IMR-90 (cell line): ENCODE data around the gene SLFN12. TPM values are rescaled to one million over a fixed set of nuclear protein-coding genes. Genes with fewer than 3 reads are reported as not detected.
"Not testable (repeated sequence)": the region's sequence is repeated elsewhere in the genome, so short reads cannot be mapped to it uniquely, and the experiment has no call there.

Source experiments
- ATAC-seq: fragments of 200-7000 bp; cut with Tn5 transposase; 2 replicates; pipeline ENCODE4 v1.9.1; 2020; ENCODE audit warnings: low read depth, mild to moderate bottlenecking, moderate library complexity
- BruUV-seq: library from RNA; stranded (reverse); fragments of 400-500 nt; replicated peaks from 2 replicates; lab custom pipeline; 2021; lab: Mats Ljungman, UMichigan
- CTCF ChIA-PET: fragments of 300-600 bp; formaldehyde crosslinking; extraction: SDS; loops from one replicate; lab custom pipeline; 2021; ENCODE audit warnings: antibody characterized with exemption; lab: Yijun Ruan, JAX
- POLR2A ChIA-PET: fragments of 300-600 bp; sonication (Branson Sonifier 250); formaldehyde crosslinking; loops from one replicate; lab custom pipeline; 2022; ENCODE audit warnings: antibody characterized with exemption; ENCODE audit not compliant: unreplicated experiment; lab: Charles Lee
- DNase-seq: peaks from one replicate; pipeline ENCODE4 v3.0.0; 2013
- H2AFZ ChIP-seq: replicated peaks from 2 replicates; pipeline ENCODE3; 2013; ENCODE audit warnings: low read length, mild to moderate bottlenecking; ENCODE audit not compliant: poor library complexity
- H2AK5ac ChIP-seq: 2 replicates; pipeline ENCODE4 v1.6.1; 2013; ENCODE audit warnings: low read depth, low read length, inconsistent platforms
- H2AK9ac ChIP-seq: replicated peaks from 2 replicates; pipeline ENCODE3; 2013; ENCODE audit warnings: mild to moderate bottlenecking, low read depth, low read length, moderate library complexity; ENCODE audit not compliant: poor library complexity
- H2BK120ac ChIP-seq: 2 replicates; pipeline ENCODE4 v1.6.1; 2013; ENCODE audit warnings: low read depth, low read length, inconsistent platforms
- H2BK15ac ChIP-seq: 3 replicates; pipeline ENCODE4 v1.6.1; 2013; ENCODE audit warnings: low read depth, low read length, inconsistent platforms
- H2BK20ac ChIP-seq: 2 replicates; pipeline ENCODE4 v1.6.1; 2013; ENCODE audit warnings: low read depth, mild to moderate bottlenecking, inconsistent platforms, low read length, moderate library complexity
- H2BK5ac ChIP-seq: 2 replicates; pipeline ENCODE4 v1.6.1; 2013; ENCODE audit warnings: mild to moderate bottlenecking, low read depth, low read length, inconsistent platforms; ENCODE audit not compliant: poor library complexity, severe bottlenecking
- H3K14ac ChIP-seq: replicated peaks from 2 replicates; pipeline ENCODE4 v1.6.1; 2013; ENCODE audit warnings: low read depth, low read length, inconsistent platforms
- H3K18ac ChIP-seq: 2 replicates; pipeline ENCODE4 v1.6.1; 2013; ENCODE audit warnings: low read depth, low read length, control low read depth
- H3K23ac ChIP-seq: 2 replicates; pipeline ENCODE4 v1.6.1; 2013; ENCODE audit warnings: low read depth, low read length, inconsistent platforms
- H3K27ac ChIP-seq: 2 replicates; pipeline ENCODE4 v1.5.1; 2013; ENCODE audit warnings: mild to moderate bottlenecking, control low read depth, low read length; ENCODE audit not compliant: insufficient read depth
- H3K27me3 ChIP-seq: 2 replicates; pipeline ENCODE4 v1.6.1; 2013; ENCODE audit warnings: low read length; ENCODE audit not compliant: control insufficient read depth, insufficient read depth
- H3K36me3 ChIP-seq: 2 replicates; pipeline ENCODE4 v1.6.1; 2013; ENCODE audit warnings: low read length, mixed read lengths; ENCODE audit not compliant: control insufficient read depth, insufficient read depth
- H3K4ac ChIP-seq: 2 replicates; pipeline ENCODE4 v1.6.1; 2013; ENCODE audit warnings: low read depth, low read length, inconsistent platforms
- H3K4me1 ChIP-seq: 2 replicates; pipeline ENCODE4 v1.6.1; 2013; ENCODE audit warnings: low read length, mixed read lengths; ENCODE audit not compliant: control insufficient read depth, insufficient read depth
- H3K4me2 ChIP-seq: 2 replicates; pipeline ENCODE4 v1.6.1; 2013; ENCODE audit warnings: low read depth, mild to moderate bottlenecking, control low read depth, low read length, moderate library complexity
- H3K4me3 ChIP-seq: 2 replicates; pipeline ENCODE4 v1.5.1; 2013; ENCODE audit warnings: low read depth, mild to moderate bottlenecking, control low read depth, low read length, moderate library complexity; ENCODE audit not compliant: insufficient read depth
- H3K56ac ChIP-seq: 2 replicates; pipeline ENCODE4 v1.6.1; 2013; ENCODE audit warnings: low read length, inconsistent platforms; ENCODE audit not compliant: insufficient read depth; ENCODE audit errors: extremely low read depth
- H3K79me1 ChIP-seq, 2 experiments: 2 replicates each; pipeline ENCODE4 v1.6.1; 2013; ENCODE audit warnings: low read length in 2 of 2, inconsistent platforms in 1 of 2, low read depth in 1 of 2
- H3K9ac ChIP-seq: 2 replicates; pipeline ENCODE4 v1.6.1; 2013; ENCODE audit warnings: low read depth, low read length, control low read depth
- H3K9me1 ChIP-seq: 2 replicates; pipeline ENCODE4 v1.6.1; 2013; ENCODE audit warnings: low read length, inconsistent platforms; ENCODE audit not compliant: insufficient read depth
- H3K9me3 ChIP-seq: 2 replicates; pipeline ENCODE4 v1.6.1; 2013; ENCODE audit warnings: low read length; ENCODE audit not compliant: control insufficient read depth, insufficient read depth
- H4K20me1 ChIP-seq: 2 replicates; pipeline ENCODE4 v1.6.1; 2013; ENCODE audit warnings: low read length, inconsistent platforms; ENCODE audit not compliant: insufficient read depth
- H4K5ac ChIP-seq: 2 replicates; pipeline ENCODE4 v1.6.1; 2013; ENCODE audit warnings: mild to moderate bottlenecking, low read depth, low read length, control low read depth
- H4K8ac ChIP-seq, 2 experiments: 2 replicates each; pipeline ENCODE4 v1.6.1; 2013; ENCODE audit warnings: low read depth in 2 of 2, low read length in 2 of 2, control low read depth in 1 of 2, inconsistent platforms in 1 of 2
- H4K91ac ChIP-seq: 2 replicates; pipeline ENCODE4 v1.6.1; 2013; ENCODE audit warnings: low read depth, low read length, inconsistent platforms; ENCODE audit not compliant: insufficient read depth
- MAFK ChIP-seq: IDR thresholded peaks from 2 replicates; pipeline ENCODE4 v1.6.1; 2012; ENCODE audit warnings: low read depth, low read length, improper control_type of control experiment
- WGBS, 2 experiments: methylation state at CpG; one replicate each; pipeline versions ENCODE4 v1.1.5 to v1.1.7; 2013; ENCODE audit warnings: missing lambda C conversion rate in 2 of 2; ENCODE audit not compliant: insufficient read length in 1 of 2; ENCODE audit errors: extremely low coverage in 2 of 2; 5-methylcytosine and 5-hydroxymethylcytosine counted together
- dilution Hi-C: fragments of 300-500 bp; cut with HindIII; formaldehyde crosslinking; loops from one replicate; pipeline ENCODE4 v1.14.3; 2018; ENCODE audit warnings: low sequenced_read_pairs; ENCODE audit not compliant: unreplicated experiment
- in situ Hi-C: fragments of 300-500 bp; cut with MboI; formaldehyde crosslinking; loops from 3 replicates; pipeline ENCODE4 v1.14.3; 2019; ENCODE audit warnings: low sequenced_read_pairs, inconsistent platforms, mixed read lengths
- intact Hi-C: fragments of 100-400 bp; cut with micrococcal nuclease; formaldehyde crosslinking; loops from 2 replicates; pipeline ENCODE4 v1.10.0; 2022
- polyA plus RNA-seq, 3 experiments: library from polyadenylated mRNA; depleted of rRNA; stranded (reverse); fragments of >200 nt; gene quantifications; 2 replicates each; pipeline ENCODE4 v1.2.3, GENCODE V29; 2012; ENCODE audit warnings: low replicate concordance in 1 of 3
- total RNA-seq: library from RNA; depleted of rRNA; stranded (reverse); fragments of >200 nt; gene quantifications from 2 replicates; pipeline ENCODE4 v1.2.3, GENCODE V29; 2012

The SLFN12 gene
- total and polyA plus RNA-seq, 2 of the 4 experiments (the other 2 are of a cell fraction): 16.6 to 38.9 TPM

GRCh38 chr17:35454035-35454434, 21.7 kb upstream of the SLFN12 start:
- H3K9me1 ChIP-seq, POLR2A ChIA-PET, in situ Hi-C loops, H2AFZ ChIP-seq, H3K4me2 ChIP-seq, H3K27ac ChIP-seq, H3K56ac ChIP-seq, H4K5ac ChIP-seq, H4K91ac ChIP-seq, H3K18ac ChIP-seq, H2BK15ac ChIP-seq, BruUV-seq, ATAC-seq, H3K9me3 ChIP-seq, CTCF ChIA-PET, H2BK5ac ChIP-seq, DNase-seq, H4K8ac ChIP-seq, dilution Hi-C loops, H2BK120ac ChIP-seq, H3K23ac ChIP-seq, H2AK9ac ChIP-seq, H2AK5ac ChIP-seq, H3K4me3 ChIP-seq, H3K4ac ChIP-seq, H4K20me1 ChIP-seq, intact Hi-C loops, H3K9ac ChIP-seq, H3K4me1 ChIP-seq, H3K36me3 ChIP-seq, H3K14ac ChIP-seq, H2BK20ac ChIP-seq, H3K79me1 ChIP-seq: not testable (repeated sequence)
- WGBS, 2 experiments: 73% methylated on average over 2 of the region's 5 CpGs; no CpG with 5 or more reads in 1 of the 2 experiments
- H3K27me3 ChIP-seq: peaks cover 18% of the 10 kb centered on the region
- peak; percentile 30; the same call in 1 of the 2 replicates for TF ChIP-seq MAFK
